Measurements from ENCODE around the gene SYTL3.

GRCh38 chr6:158751224-158751623, 101.4 kb downstream of the SYTL3 start:
- no peak for TF ChIP-seq JUND (IDR thresholded peaks at IDR 0.05; ENCODE audit: low read length)
- no peak for TF ChIP-seq CTCF (IDR thresholded peaks at IDR 0.05; ENCODE audit: control extremely low read depth in 1 of 3, insufficient read depth in 1 of 3, low read depth in 1 of 3, low read length in 3 of 3)
- TF ChIP-seq, protein P1, sequence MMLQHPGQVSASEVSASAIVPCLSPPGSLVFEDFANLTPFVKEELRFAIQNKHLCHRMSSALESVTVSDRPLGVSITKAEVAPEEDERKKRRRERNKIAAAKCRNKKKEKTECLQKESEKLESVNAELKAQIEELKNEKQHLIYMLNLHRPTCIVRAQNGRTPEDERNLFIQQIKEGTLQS (IDR thresholded peaks at IDR 0.05; ENCODE audit: insufficient read depth, low read depth, low read length): no peak
- no peak for TF ChIP-seq POLR2A (IDR thresholded peaks at IDR 0.05; ENCODE audit: control extremely low read depth in 1 of 2, low read depth in 2 of 2, low read length in 2 of 2)
- no peak for TF ChIP-seq CHD1 (IDR thresholded peaks at IDR 0.05; ENCODE audit: low read depth, low read length)
- no peak for TF ChIP-seq EP300 (IDR thresholded peaks at IDR 0.05; ENCODE audit: borderline replicate concordance in 1 of 2, low read depth in 2 of 2, low read length in 2 of 2)
- no peak for TF ChIP-seq E2F6 (IDR thresholded peaks at IDR 0.05)
- TF ChIP-seq BACH1 (IDR thresholded peaks at IDR 0.05; ENCODE audit: low read length): no peak
- no peak for TF ChIP-seq POLR2AphosphoS5 (IDR thresholded peaks at IDR 0.05; ENCODE audit: low read depth, low read length)
- no peak for TF ChIP-seq TBP (IDR thresholded peaks at IDR 0.05; ENCODE audit: low read depth, low read length)
- TF ChIP-seq MAX (IDR thresholded peaks at IDR 0.05): no peak
- TF ChIP-seq PHF8 (conservative IDR thresholded peaks at IDR 0.05; ENCODE audit: low read depth, low read length): no peak
- no peak for TF ChIP-seq CTBP2 (IDR thresholded peaks at IDR 0.05; ENCODE audit: borderline replicate concordance, insufficient read depth, insufficient read length, low read length)
- no peak for TF ChIP-seq ASH2L (IDR thresholded peaks at IDR 0.05; ENCODE audit: low read length)
